Fibroblast of villous mesenchyme (primary cell): ENCODE results near the gene TMEM135. TPM values are rescaled to one million over a fixed set of nuclear protein-coding genes. Genes with fewer than 3 reads are reported as not detected.

Source experiments
- DNase-seq: peaks from one replicate; pipeline ENCODE4 v3.0.0-alpha.2; 2010; ENCODE audit warnings: low read depth
- H3K4me3 ChIP-seq: 2 replicates; pipeline ENCODE4 v1.5.1; 2011; ENCODE audit warnings: low read depth, mild to moderate bottlenecking, low read length
- total RNA-seq: library from RNA; depleted of rRNA; stranded (reverse); fragments of >200 nt; gene quantifications from 2 replicates; pipeline ENCODE4 v1.2.3, GENCODE V29; 2012
- TF ChIP-seq, protein P1 (sequence below): IDR thresholded peaks from 2 replicates; pipeline ENCODE4 v1.5.1; 2012; ENCODE audit warnings: low read depth, mild to moderate bottlenecking, low read length; ENCODE audit not compliant: insufficient read depth

The TMEM135 gene
- total RNA-seq, 1 donor, result 35.4 TPM

DNA sequence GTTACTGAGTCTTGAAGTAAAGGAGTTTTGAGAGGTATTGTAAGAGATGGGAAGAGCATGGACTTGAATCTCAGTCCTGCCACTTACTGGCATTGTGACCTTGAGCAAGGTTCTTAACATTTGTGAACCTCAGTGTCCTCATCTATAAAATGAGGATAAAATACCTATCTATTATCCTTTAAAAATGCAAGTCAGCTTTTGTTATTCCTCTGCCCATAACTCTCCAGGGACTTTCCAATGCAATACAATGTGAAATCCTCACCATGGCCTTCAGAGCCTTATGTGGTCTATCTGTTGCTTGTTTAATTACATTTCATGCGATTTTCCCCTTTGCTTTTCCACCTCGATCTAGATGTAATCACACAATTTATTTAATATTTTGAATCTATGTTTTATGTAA is 9.1 kb downstream of the TMEM135 start:
- H3K4me3 ChIP-seq, result no peak overlapping the region
- DNase-seq, result no peak
- TF ChIP-seq, protein P1, sequence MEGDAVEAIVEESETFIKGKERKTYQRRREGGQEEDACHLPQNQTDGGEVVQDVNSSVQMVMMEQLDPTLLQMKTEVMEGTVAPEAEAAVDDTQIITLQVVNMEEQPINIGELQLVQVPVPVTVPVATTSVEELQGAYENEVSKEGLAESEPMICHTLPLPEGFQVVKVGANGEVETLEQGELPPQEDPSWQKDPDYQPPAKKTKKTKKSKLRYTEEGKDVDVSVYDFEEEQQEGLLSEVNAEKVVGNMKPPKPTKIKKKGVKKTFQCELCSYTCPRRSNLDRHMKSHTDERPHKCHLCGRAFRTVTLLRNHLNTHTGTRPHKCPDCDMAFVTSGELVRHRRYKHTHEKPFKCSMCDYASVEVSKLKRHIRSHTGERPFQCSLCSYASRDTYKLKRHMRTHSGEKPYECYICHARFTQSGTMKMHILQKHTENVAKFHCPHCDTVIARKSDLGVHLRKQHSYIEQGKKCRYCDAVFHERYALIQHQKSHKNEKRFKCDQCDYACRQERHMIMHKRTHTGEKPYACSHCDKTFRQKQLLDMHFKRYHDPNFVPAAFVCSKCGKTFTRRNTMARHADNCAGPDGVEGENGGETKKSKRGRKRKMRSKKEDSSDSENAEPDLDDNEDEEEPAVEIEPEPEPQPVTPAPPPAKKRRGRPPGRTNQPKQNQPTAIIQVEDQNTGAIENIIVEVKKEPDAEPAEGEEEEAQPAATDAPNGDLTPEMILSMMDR, result no peak

DNA sequence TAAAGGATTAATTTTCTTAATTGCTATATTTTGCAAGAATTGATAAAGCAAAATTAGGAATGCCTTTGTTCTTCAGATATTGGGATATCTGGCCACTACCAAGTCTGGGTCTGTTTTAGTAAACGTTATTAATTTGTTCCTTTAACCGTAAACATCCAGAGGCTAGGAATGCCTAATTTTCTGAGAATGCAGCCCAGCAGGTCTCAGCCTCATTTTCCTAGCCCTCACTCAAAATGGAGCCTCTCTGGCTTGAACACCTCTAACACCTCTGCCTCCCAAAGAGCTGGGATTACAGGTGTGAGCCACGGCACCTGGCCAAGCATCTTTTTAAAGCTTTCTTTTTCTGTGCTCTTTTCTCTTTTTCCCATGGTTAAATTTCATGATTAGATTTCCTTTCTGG is 18.4 kb downstream of the TMEM135 start:
- DNase-seq, result no peak
- TF ChIP-seq, protein P1, result no peak
- H3K4me3 ChIP-seq, result no peak overlapping the region

DNA sequence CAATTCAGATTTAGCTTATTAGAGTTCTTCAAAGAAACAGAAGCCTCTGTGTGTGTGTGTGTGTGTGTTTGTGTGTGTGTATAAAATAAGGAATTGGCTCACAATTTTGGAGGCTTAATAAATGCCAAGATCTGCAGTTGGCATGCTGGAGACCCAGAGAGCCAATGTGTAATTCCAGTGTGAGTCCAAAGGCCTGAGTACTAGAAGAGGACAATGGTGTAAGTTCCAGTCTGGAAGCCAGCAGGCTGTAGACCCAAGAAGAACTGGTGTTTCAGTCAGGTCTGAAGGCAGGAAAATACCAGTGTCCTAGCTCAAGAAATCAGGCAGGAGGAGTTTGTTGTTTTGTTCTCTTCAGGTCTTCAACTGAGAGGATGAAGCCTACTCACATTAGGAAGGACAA is 20.0 kb downstream of the TMEM135 start:
- H3K4me3 ChIP-seq, result no peak overlapping the region
- TF ChIP-seq, protein P1, result no peak
- no peak for DNase-seq

DNA sequence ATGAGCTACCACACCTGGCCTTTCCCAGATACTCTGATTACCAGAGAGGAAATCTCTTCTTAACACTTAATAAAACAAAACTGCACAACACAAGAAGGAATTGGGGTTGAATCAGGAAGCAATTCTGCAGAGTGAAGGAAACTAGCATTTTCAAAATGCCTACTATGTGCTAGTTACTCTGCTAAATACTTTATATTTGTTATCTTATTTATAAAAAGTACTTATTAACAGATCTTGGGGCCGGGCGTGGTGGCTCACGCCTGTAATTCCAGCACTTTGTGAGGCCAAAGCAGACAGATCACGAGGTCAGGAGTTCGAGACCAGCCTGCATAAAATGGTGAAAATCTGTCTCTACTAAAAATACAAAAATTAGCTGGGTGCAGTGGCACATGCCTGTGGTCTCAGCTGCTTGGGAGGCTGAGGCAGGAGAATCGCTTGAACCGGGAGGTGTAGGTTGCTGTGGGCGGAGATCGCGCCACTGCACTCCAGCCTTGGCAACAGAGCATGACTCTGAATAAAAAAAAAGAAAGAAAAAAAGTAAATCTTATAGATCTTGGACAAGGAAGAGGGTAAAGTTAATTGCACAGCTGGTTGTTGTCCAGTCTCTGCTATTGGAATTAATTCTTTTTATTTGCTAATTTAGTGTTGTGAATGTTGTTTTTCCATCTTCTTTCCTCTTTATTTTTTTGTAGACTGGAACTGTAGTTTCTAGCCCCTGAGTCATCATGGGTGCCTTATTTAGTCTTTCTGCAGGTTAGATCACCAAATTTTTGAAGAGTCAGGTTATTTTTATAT is 22.1 kb downstream of the TMEM135 start:
- no peak for DNase-seq
- TF ChIP-seq, protein P1, result no peak
- H3K4me3 ChIP-seq, result no peak overlapping the region

DNA sequence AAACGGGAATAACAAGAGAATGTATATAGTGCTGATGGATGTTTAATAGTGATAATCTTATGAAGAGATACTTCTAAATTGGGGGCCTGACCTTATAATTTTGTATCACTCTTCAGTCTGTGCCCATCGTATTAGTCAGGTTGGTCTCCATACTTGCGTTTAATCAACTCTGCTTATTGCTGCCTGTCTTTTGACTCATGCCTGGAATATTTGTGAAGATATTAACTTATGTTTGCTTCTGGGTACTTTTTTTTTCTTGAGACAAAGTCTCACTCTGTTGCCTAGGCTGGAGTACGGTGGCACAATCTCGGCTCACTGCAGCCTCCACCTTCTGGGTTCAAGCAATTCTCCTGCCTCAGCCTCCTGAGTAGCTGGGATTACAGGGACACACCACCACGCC is 24.0 kb downstream of the TMEM135 start:
- TF ChIP-seq, protein P1, result no peak
- H3K4me3 ChIP-seq, result no peak overlapping the region
- DNase-seq, result no peak

DNA sequence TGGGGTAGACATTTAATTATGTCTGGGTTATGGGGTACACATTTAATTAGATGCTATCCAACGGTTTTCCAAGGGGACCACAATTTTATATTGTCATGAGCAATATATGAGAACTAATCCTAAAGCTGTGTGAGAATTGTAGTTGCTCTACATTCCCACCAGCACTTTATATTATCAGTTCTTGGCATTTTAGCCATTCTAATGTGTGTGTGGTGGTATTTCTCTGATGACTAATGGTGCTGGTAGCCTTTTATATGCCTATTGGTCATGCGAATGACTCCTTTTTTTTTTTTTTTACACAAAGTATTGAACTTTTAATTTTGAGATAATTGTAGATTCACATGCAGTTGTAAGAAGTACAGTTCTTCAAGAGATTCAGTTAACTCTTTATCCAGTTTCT is 26.2 kb downstream of the TMEM135 start:
- TF ChIP-seq, protein P1, result no peak
- no peak overlapping the region for H3K4me3 ChIP-seq
- DNase-seq, result peak; percentile 15

DNA sequence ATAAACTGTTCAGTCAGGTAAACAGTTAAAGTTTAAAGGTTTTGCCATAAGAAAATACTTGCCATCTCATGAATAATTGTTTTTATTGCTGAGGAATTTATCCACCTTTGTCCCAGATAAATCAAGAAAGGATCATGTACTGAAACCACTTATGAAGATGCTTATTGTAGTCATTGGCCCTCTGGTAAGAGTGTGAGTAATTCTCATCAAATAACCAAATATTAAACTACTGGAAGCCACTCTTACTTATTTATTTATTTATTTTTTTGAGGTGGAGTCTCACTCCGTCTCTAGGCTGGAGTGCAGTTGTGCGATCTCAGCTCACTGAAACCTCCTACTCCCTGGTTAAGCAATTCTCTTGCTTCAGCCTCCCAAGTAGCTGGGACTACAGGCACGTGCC is 35.1 kb downstream of the TMEM135 start:
- TF ChIP-seq, protein P1, result no peak
- no peak overlapping the region for H3K4me3 ChIP-seq
- no peak for DNase-seq
